Spleen (tissue), 11 donors: ENCODE measurements around the gene C11orf21. TPM values are rescaled to one million over a fixed set of nuclear protein-coding genes. Genes with fewer than 3 reads are reported as not detected.

Experiments used
- DNase-seq: peaks from one replicate; pipeline ENCODE4 v3.0.0-alpha.2; 2020
- H3K27ac ChIP-seq, 8 donors: fragments of 200-600 bp; sonication (generic) in 7 of 8; 1 replicate in 4 of 8; 2 replicates in 4 of 8; pipeline versions ENCODE4 v1.5.0 to v1.8.0; 2016 to 2021; ENCODE audit warnings: inconsistent platforms in 4 of 8, mild to moderate bottlenecking in 4 of 8, moderate library complexity in 1 of 8
- H3K27me3 ChIP-seq, 7 donors: fragments of 200-600 bp; sonication (generic) in 6 of 7; replicated peaks in 1 of 7; 1 replicate in 4 of 7; 2 replicates in 3 of 7; pipeline versions ENCODE4 v1.5.0 to v1.8.0; 2016 to 2021; ENCODE audit warnings: inconsistent platforms in 3 of 7, mild to moderate bottlenecking in 1 of 7
- H3K36me3 ChIP-seq, 6 donors: fragments of 200-600 bp; sonication (generic) in 5 of 6; 1 replicate in 4 of 6; 2 replicates in 2 of 6; pipeline versions ENCODE4 v1.5.0 to v1.8.0; 2016 to 2021; ENCODE audit warnings: inconsistent platforms in 2 of 6
- H3K4me1 ChIP-seq, 6 donors: fragments of 200-600 bp; sonication (generic) in 5 of 6; 1 replicate in 3 of 6; 2 replicates in 3 of 6; pipeline versions ENCODE4 v1.5.0 to v1.8.0; 2016 to 2021; ENCODE audit warnings: inconsistent platforms in 3 of 6
- H3K4me3 ChIP-seq, 8 donors: fragments of 200-600 bp; sonication (generic) in 7 of 8; 1 replicate in 4 of 8; 2 replicates in 4 of 8; pipeline versions ENCODE4 v1.5.0 to v1.8.0; 2016 to 2021; ENCODE audit warnings: inconsistent platforms in 4 of 8, mild to moderate bottlenecking in 4 of 8, moderate library complexity in 2 of 8
- H3K9me3 ChIP-seq, 8 donors: fragments of 200-600 bp; sonication (generic) in 7 of 8; 1 replicate in 4 of 8; 2 replicates in 4 of 8; pipeline versions ENCODE4 v1.5.0 to v1.8.0; 2016 to 2021; ENCODE audit warnings: inconsistent platforms in 4 of 8
- POLR2A ChIP-seq, 3 donors: fragments of 450-650 bp; IDR thresholded peaks; one replicate each; pipeline ENCODE4 v1.5.1; 2017; ENCODE audit warnings: antibody characterized with exemption in 3 of 3, mild to moderate bottlenecking in 1 of 3
- POLR2AphosphoS5 ChIP-seq, 3 donors: sonication (generic); formaldehyde crosslinking; IDR thresholded peaks; one replicate each; pipeline ENCODE4 v1.5.1; 2017; ENCODE audit warnings: antibody characterized with exemption in 3 of 3
- WGBS, 5 donors: extraction: QIAGEN DNeasy Blood & Tissue Kit in 3 of 5; methylation state at CpG; one replicate each; pipeline versions ENCODE4 v1.1.5 to v1.1.7; 2013 to 2018; 5-methylcytosine and 5-hydroxymethylcytosine counted together
- intact Hi-C: fragments of 100-400 bp; cut with DNase I; formaldehyde crosslinking; loops from one replicate; pipeline ENCODE4 v1.15.0; 2023; ENCODE audit warnings: low total_unique reads
- polyA plus RNA-seq, 3 donors: library from polyadenylated mRNA; stranded (reverse); fragments of 200-250 nt; gene quantifications; one replicate each; pipeline ENCODE4 v1.2.1, GENCODE V29; 2013
- total RNA-seq, 7 donors: library from RNA; depleted of rRNA in 3 of 7; stranded (reverse); fragments of >200 nt in 3 of 7; fragmentation: NEBNext Ultra II Directional in 4 of 7; extraction: Animal tissue kit (Norgen Biotek cat#: 25700) in 4 of 7; gene quantifications; one replicate each; pipeline versions ENCODE4 v1.1.0 to v1.2.1, GENCODE V29; 2016 to 2021
- TF ChIP-seq, protein P1 (sequence below), 11 experiments: fragments of 200-600 bp in 7 of 11; fragments of 450-650 bp in 4 of 11; sonication (generic) in 4 of 11; IDR thresholded peaks in 8 of 11; conservative IDR thresholded peaks in 3 of 11; 1 replicate in 7 of 11; 2 replicates in 4 of 11; pipeline versions ENCODE4 v1.4.0 to v1.8.0; 2016 to 2021; ENCODE audit warnings: antibody characterized with exemption in 11 of 11, inconsistent platforms in 4 of 11, mild to moderate bottlenecking in 1 of 11
- donor health status: healthy with polysubstance abuse.
- donor health status: DM: no; HTN: no; CAD: no; lungs with moderate emphysema.
- donor health status: DM: no; HTN: no; CAD: no.
- donor health status: Bipolar disorder and iron deficiency.
- donor health status: healthy.
- donor health status: DM: no; HTN: no; CAD: no.
- donor health status: DM: yes; HTN: yes; CAD: no.

The C11orf21 gene
- total and polyA plus RNA-seq, 10 donors: 8.6 to 24.9 (median 17.1) TPM

- DNase-seq: peak; percentile 3
- 88 to 96% (median 91%) methylated on average over 4 of the region's 4 CpGs for WGBS, 5 donors
- TF ChIP-seq, protein P1, sequence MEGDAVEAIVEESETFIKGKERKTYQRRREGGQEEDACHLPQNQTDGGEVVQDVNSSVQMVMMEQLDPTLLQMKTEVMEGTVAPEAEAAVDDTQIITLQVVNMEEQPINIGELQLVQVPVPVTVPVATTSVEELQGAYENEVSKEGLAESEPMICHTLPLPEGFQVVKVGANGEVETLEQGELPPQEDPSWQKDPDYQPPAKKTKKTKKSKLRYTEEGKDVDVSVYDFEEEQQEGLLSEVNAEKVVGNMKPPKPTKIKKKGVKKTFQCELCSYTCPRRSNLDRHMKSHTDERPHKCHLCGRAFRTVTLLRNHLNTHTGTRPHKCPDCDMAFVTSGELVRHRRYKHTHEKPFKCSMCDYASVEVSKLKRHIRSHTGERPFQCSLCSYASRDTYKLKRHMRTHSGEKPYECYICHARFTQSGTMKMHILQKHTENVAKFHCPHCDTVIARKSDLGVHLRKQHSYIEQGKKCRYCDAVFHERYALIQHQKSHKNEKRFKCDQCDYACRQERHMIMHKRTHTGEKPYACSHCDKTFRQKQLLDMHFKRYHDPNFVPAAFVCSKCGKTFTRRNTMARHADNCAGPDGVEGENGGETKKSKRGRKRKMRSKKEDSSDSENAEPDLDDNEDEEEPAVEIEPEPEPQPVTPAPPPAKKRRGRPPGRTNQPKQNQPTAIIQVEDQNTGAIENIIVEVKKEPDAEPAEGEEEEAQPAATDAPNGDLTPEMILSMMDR (IDR thresholded peaks at IDR 0.05 in 8 of 11, conservative IDR thresholded peaks at IDR 0.05 in 3 of 11): no peak
- Histone ChIP-seq H3K27me3 (peaks cover 0 to 6% (median 0%) of the 10 kb centered on the region in 7 donors), H3K4me1 (peaks cover 0 to 32% (median 14%) of the 10 kb centered on the region in 6 donors), H3K36me3 (no peaks in the 10 kb centered on the region), H3K4me3 (no peak overlapping the region), H3K27ac (no peak overlapping the region), H3K9me3 (peaks cover 0 to 4% (median 0%) of the 10 kb centered on the region in 8 donors)
- intact Hi-C loops: no loop called here
Measured at GRCh38 chr11:2318123-2318522, 16.4 kb upstream of the C11orf21 start.

- peak; percentile 57 for DNase-seq
- H3K4me3 ChIP-seq: no peak overlapping the region
- 90 to 98% (median 94%) methylated on average over 15 to 17 of the region's 17 CpGs for WGBS, 5 donors
- H3K9me3 ChIP-seq: peaks cover 0 to 2% (median 0%) of the 10 kb centered on the region in 8 donors
- intact Hi-C loops: no loop called here
- TF ChIP-seq POLR2AphosphoS5 (IDR thresholded peaks at IDR 0.05): peak in 1 of 3 donors; percentile 18
- TF ChIP-seq, protein P1 (IDR thresholded peaks at IDR 0.05 in 8 of 11, conservative IDR thresholded peaks at IDR 0.05 in 3 of 11): no peak
- peaks cover 0 to 6% (median 0%) of the 10 kb centered on the region in 7 donors for H3K27me3 ChIP-seq
- H3K4me1 ChIP-seq: peaks cover 0 to 36% (median 14%) of the 10 kb centered on the region in 6 donors
- no peaks in the 10 kb centered on the region for H3K36me3 ChIP-seq
- H3K27ac ChIP-seq: no peak overlapping the region
Measured at GRCh38 chr11:2317354-2318050, 15.8 kb upstream of the C11orf21 start.

GRCh38 chr11:2316963-2317244 lies 15.2 kb upstream of the C11orf21 start:
- intact Hi-C loops: no loop called here
- no peak for DNase-seq
- WGBS, 5 donors: 69 to 100% (median 93%) methylated on average over 2 to 3 of the region's 3 CpGs

More at GRCh38 chr11:2316963-2317244, 15.2 kb upstream of the C11orf21 start:
- Histone ChIP-seq H3K27ac (no peak overlapping the region), H3K36me3 (no peaks in the 10 kb centered on the region), H3K9me3 (no peaks in the 10 kb centered on the region), H3K4me1 (peaks cover 0 to 42% (median 14%) of the 10 kb centered on the region in 6 donors), H3K4me3 (no peak overlapping the region), H3K27me3 (peaks cover 0 to 6% (median 0%) of the 10 kb centered on the region in 7 donors)
- TF ChIP-seq POLR2A (IDR thresholded peaks at IDR 0.05): no peak
- no peak for TF ChIP-seq POLR2AphosphoS5 (IDR thresholded peaks at IDR 0.05)
- TF ChIP-seq, protein P1 (IDR thresholded peaks at IDR 0.05 in 8 of 11, conservative IDR thresholded peaks at IDR 0.05 in 3 of 11): no peak
